CD4-positive, alpha-beta T cell treated with Interleukin-6 at 100 ng/mL for 8 hours (primary cell): Measurements from ENCODE around the gene DLK2.
A peak's percentile ranks its signal among the peaks of the same experiment; 100 is the strongest.

Source experiments
- DNase-seq: peaks from one replicate; pipeline ENCODE4 v3.0.0-alpha.2; 2020; ENCODE audit warnings: mixed read lengths, low spot score

Gene DLK2

GRCh38 chr6:43453831-43454230 lies 1.5 kb downstream of the DLK2 start:
- no peak for DNase-seq

GRCh38 chr6:43452896-43453295 lies 2.5 kb downstream of the DLK2 start:
- DNase-seq: no peak

DNA sequence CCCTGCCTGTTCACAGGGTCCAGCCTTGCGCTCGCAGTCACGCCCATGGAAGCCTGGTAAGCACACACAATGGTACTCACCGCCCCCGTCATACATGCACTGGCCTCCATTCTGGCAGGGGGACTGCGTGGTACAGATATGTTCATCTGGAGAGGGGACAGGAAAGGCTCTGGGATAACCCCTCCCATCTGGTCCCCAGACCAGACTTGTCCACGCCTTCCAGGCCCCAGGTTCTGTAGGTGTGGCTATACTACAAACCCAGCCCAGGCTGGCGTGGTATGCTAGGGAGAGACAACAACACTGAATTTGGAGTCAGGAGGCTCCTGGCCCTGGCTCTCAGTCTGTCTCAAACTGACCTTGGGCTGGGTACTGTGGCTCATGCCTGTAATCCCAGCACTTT lies 3.4 kb downstream of the DLK2 start:
- DNase-seq: no peak

- no peak for DNase-seq
Measured at GRCh38 chr6:43451348-43451747, 4.0 kb downstream of the DLK2 start.

- DNase-seq: no peak
Measured at GRCh38 chr6:43450699-43451131, 4.6 kb downstream of the DLK2 start.

- DNase-seq: no peak
Measured at GRCh38 chr6:43448916-43449315, 6.4 kb downstream of the DLK2 start.

DNA sequence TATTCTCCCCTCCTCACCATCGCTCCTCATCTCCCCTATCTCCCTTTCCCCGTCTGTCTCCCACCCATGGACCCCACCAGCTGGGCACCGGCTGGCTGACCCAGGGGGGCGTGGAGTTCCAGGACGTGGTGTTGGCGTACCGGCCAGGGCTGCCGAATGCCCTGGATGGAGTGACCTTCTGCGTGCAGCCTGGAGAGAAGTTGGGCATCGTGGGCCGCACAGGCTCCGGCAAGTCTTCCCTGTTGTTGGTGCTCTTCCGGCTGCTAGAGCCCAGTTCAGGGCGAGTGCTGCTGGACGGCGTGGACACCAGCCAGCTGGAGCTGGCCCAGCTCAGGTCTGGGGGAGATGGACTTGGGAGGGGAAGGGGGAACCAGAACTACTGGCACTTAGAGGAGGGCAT lies 7.7 kb downstream of the DLK2 start:
- DNase-seq: no peak

GRCh38 chr6:43445576-43445975 lies 9.8 kb downstream of the DLK2 start:
- no peak for DNase-seq

DNA sequence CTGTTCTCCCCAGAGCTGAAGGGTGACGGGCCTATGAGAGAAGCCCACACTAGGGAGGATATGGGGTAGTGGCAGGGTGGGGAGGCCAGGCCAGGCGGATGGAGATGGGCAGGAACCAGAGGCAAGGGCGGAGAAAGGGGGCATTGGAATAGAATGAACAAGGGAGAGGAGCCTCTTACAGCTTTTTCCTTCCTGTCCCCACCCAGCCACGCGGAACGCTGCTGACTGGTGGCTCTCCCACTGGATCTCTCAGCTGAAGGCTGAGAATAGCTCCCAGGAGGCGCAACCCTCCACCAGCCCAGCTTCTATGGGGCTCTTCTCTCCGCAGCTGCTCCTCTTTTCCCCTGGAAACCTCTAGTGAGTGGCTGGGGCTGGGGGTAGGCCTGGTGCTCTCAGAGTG lies 10.8 kb downstream of the DLK2 start:
- no peak for DNase-seq

DNA sequence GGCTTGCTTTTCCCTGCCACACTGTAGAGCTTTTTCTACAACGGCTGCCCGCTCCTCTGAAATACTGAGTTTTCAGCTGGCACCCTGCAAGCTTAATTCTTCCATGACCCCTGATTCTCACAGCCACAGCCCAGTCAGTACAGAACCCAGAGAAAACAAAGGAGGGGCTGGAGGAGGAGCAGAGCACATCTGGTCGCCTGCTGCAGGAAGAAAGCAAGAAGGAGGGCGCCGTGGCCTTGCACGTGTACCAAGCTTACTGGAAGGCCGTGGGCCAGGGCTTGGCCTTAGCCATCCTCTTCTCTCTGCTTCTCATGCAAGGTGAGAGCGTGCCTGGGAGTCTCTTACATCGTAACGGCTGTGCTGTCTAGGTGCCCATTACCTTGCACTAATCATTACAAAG lies 11.3 kb downstream of the DLK2 start:
- DNase-seq: no peak

DNA sequence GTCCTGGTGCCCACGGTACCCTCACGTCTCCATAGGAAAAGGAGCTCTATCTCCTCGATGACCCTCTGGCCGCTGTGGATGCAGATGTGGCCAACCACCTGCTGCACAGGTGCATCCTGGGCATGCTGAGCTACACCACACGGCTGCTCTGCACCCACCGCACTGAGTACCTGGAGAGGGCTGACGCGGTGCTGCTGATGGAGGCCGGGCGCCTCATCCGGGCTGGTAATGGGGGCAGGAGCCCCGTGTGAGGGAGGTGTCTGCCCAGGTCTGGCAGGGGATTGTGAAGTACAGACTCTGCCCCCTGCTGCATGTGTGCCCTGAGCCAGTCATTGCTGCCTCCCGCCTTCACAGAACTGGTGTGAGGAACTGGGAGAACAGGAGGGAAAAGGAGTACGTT lies 12.4 kb downstream of the DLK2 start:
- no peak for DNase-seq

DNA sequence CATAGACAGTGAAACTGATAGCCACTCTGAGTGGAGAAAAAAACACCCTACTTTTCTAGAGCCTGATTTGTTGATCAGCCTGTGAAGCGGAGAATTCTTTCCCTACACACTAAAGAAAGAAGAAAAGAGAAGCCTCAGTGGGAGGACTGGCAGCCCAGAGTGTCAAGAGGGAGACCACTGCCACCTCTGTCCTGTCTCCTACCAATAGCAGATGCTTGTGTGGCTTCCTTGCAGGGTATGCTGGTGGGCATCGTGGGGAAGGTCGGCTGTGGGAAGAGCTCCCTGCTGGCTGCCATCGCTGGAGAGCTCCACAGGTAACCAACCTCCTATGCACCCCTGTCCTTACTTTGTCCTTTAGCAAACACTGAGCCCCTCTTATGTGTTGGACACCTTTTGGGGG lies 17.6 kb downstream of the DLK2 start:
- no peak for DNase-seq

GRCh38 chr6:43436577-43437282 lies 18.6 kb downstream of the DLK2 start:
- no peak for DNase-seq

DNA sequence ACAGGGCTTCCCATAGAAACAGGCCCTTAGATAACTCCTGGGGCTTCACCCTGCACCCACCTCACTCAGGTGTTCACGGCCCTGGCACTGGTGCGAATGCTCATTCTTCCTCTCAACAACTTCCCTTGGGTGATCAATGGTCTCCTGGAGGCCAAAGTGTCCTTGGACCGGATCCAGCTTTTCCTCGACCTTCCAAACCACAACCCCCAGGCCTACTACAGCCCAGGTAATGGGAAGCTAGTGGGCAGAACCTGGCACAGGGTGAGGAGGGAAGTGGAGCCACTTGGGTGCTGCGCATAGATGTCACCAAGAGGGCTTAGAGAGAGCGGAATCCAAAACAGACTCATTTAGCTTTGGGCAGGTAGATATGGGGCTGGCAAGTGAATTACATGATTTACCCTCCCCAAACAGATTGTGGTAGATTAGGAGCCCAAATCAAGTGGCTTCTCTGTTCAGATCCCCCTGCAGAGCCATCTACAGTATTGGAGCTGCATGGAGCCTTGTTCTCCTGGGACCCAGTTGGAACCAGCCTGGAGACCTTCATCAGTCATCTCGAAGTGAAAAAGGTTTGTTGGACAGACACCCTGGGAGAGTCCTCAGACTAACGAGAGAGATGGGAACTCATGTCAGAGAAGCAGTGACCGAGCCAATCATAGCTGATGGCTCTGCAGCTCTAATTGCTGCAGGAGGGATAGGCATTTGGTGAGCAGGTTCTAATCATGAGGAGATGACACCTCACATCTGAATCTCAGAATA lies 19.5 kb downstream of the DLK2 start:
- DNase-seq: no peak

DNA sequence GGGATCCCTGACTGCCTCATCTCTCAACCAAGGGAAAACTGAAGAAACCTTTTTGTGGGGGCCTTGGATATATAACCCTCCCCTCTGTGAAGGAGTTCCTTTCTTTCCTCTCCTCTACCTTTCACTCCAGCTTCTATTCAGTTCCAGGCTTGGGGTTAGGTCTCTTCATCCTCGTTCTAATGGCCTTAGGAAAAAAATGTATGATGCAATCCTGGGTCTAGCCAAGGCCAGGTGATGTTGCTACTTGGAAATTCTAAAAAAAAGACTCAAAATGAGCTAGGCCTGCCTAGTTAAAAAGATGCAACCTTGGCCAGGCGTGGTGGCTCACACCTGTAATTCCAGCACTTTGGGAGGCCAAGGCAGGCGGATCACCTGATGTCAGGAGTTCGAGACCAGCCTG lies 20.4 kb downstream of the DLK2 start:
- DNase-seq: no peak

- DNase-seq: no peak
Measured at GRCh38 chr6:43434001-43434840, 21.1 kb downstream of the DLK2 start.

- DNase-seq: no peak
Measured at GRCh38 chr6:43433148-43433547, 22.2 kb downstream of the DLK2 start.

- no peak for DNase-seq
Measured at GRCh38 chr6:43432009-43432945, 23.1 kb downstream of the DLK2 start.

DNA sequence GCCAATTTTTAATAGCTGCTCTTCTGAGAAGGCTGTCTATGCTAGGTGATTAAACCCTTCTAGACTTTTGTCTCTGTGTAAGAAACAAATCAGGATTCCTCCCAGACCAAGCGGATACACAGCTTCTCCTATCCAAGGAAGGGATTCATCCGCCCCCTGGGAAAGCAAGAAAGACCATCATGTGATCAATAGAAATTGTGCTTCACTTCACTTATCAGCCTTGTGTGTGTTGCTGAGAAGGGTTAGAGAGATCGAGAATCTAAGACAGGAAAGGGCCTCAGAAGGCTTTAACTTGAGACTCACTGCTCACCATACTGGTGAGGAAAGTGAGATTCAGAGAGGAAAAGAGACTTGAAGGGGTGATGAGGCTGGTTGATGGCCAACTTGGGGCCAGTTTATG lies 26.5 kb downstream of the DLK2 start:
- DNase-seq: no peak

- no peak for DNase-seq
Measured at GRCh38 chr6:43428112-43428570, 27.2 kb downstream of the DLK2 start.

GRCh38 chr6:43427406-43428111 lies 27.8 kb downstream of the DLK2 start, which contains the start of gene ABCC10:
Gene ABCC10, plus strand, starts transcription at chr6:43427541. Its CDS starts 438 bp downstream, at chr6:43427979.
- peak; percentile 94 for DNase-seq
